Measurements from ENCODE around the gene AP1B1. TPM values are rescaled to one million over a fixed set of nuclear protein-coding genes. Genes with fewer than 3 reads are reported as not detected.

AP1B1 gene
- total RNA-seq, 1 donor, result 215 TPM

DNA sequence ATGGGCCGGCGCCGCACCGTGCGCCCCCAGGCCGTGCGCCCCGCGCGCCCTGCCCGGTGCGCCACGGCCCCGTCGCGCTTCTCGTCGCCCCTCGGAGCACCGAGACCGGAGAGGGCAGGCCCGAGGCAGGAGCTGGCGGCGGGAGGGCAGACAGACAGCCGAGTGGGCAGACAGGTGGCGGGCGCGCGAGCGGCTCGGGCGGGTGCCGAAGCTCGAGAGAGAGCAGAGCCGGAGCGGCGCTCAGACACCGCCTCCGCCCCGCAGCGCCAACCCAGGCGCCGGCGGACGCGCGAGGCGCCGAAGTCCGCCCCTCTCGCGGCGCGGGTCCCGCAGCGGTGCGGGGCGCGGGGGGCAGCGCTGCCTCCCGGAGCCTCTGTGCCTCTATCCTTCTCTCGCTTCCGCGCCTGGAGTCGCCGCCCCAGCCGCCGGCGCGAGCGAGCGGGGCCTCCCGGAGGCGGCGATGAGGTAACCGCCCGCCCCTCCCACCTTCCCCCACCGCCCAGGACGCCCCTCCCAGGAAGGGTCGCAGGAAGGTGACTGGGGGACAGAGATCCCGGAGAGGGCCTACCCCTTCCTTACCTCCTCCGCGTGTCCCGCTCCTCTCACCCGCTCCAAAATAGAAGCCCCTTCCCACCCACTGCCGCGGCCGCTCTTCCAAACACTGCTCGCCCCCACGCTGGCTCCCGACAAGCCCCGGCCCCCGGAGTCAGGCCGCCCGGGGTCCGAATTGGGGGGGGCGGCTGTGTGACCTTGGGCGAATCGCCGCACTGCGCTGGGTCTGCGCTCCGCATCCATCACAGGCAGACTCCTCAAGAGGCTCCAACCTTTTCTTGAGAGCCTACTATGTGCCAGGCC, 72.9 kb downstream of the AP1B1 start, which contains the start of gene RASL10A:
TSS of gene RASL10A (minus strand) at position 412 of the 855 bp plus-strand sequence. CDS start 451 bp downstream, outside the sequence.
- peak in 1 of 3 donors; percentile 34 for DNase-seq (ENCODE audit: low read depth in 2 of 3, low spot score in 2 of 3)

DNA sequence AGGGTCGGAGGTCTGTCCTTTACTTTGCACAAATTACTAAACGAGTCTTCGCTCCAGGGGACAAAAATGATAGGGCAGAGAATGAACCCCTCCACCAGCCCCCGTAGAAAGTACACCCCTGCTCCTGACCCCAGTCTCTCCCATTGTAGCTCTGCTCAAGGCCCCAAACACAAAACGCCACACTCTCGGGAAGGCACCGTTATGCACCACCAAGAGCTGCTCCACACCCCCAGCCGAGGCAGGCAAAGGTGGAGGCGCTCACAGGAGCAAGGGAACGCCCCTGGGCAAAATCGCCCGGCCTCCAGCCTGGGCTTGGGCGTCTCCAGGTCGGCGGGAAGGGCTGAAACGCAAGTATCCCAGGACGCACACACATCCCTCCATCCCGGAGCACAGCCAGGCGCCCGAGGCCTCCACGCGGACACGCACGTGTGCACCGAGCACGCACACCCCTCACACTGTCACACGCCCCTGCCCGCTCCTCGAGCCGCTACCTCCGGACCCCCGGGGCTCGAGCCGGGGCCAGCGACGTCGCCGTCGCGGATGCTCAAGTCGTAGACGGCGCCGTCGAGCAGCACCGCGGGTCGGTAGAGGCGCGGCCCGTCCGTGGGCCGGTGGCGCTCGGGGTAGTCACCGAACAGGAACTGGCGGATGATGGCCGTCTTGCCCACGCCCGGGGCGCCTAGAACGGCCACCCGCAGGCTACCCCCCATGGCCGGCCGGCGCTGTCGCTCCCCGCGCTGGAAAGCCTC, 73.7 kb downstream of the AP1B1 start:
- no peak for DNase-seq (ENCODE audit: low read depth in 2 of 3, low spot score in 2 of 3)

DNA sequence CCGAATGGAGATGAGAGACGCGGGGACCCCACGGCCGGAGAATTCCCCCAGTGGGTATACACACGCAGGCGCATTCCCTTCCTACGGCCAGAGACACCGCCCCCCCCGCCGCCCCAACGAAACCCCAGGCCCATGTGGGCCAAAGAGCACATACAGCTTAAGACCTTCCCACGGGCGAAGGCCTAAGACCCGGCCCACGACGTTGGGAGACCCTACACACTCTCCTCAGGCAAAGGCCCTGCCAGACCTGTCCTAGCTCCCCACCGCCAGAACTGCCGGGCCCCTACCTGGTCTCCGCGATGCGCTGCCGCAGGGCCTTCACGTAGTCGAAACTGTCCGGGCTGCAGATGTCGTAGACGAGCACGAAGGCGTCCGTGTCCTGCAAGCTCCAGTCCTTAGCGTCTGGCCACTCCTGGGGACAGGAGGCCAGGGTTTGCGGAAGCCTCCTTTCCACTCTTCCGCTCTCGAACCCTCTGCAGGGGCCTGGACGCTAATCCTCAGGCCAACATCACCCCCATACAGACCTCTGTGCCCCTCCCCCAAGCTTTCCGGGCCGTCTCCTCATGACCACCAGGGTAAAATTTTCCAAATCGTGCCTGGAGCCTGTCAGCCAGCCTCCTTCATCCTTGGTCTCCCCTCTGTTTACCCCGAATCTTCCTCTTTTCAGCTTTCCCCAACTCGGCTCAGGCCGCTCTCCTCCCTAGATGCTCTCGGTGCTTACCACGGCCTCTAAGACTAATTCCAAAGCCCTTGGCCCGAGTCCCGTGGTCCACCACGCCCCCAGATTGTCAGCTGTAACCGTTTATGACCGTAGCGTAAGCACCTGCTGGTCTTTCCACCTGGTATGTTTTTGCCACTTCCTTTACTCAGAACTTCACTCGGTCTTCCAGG, 74.5 kb downstream of the AP1B1 start:
- DNase-seq (ENCODE audit: low read depth in 2 of 3, low spot score in 2 of 3), result no peak

DNA sequence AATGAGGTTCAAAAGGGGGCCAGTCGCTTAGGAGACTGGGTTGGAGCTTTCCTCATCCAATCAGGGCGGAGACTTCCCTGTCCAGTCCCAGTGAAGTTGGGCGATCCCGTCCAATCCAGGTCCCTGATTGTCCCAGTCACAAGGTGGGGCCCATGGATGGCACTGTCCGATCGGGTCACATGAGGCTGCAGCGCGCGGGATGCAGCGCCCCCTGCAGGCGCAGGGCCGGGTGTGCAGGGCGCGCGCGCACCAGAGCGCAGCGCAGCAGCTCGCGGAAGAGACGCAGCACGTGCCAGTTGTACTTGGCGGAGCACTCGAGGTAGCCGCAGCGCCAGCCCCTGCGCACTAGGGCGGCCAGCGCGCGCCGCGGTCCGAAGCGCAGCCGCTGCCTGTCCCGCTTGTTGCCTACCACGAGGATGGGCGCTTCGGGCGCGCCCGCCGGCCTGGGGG, 75.2 kb downstream of the AP1B1 start:
- peak in 2 of 3 donors; percentile 67 to 73 for DNase-seq (ENCODE audit: low read depth in 2 of 3, low spot score in 2 of 3)

DNA sequence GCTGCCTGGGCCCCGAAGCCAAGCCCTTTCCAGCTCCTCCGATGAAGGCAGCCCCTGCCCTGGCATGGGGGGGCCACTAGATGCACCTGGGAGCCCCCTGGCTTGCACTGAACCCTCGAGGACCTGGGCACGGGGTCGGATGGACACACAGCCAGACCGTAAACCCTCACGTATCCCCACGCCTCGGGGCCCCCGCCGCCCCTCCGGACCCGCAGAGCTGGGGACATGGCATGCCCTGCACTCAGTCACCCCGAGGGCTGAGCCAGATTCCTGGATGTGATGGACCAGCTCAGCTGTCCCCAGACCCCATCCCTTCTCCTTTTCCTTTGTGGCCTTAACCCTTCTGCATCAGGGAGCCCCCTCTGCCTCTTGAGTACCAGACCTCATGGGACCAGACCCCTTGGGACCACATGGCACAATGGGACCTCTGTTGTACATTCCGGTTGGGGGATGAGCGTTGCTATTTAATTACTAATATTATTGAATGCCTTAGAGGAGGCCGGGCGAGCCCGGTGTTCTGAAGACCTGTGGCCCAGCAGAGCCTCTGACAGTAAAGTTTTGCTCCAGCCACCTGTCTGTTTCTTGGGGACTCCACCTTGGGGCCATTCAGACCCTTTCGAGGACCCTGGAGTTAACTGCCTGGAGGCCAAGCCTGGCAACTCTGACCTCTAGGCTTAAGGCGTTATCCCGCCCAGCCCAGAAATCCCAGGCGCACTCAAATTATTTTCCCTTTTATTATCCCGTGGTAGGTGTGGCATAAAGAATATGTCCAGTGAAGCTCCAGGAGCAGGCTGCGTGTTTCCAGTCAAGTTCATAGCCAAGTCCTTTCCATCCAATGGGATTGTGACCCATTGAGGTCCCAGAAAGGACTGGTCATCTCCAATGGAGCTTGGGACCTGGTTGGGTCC, 75.9 kb downstream of the AP1B1 start:
- DNase-seq (ENCODE audit: low read depth in 2 of 3, low spot score in 2 of 3), result no peak

DNA sequence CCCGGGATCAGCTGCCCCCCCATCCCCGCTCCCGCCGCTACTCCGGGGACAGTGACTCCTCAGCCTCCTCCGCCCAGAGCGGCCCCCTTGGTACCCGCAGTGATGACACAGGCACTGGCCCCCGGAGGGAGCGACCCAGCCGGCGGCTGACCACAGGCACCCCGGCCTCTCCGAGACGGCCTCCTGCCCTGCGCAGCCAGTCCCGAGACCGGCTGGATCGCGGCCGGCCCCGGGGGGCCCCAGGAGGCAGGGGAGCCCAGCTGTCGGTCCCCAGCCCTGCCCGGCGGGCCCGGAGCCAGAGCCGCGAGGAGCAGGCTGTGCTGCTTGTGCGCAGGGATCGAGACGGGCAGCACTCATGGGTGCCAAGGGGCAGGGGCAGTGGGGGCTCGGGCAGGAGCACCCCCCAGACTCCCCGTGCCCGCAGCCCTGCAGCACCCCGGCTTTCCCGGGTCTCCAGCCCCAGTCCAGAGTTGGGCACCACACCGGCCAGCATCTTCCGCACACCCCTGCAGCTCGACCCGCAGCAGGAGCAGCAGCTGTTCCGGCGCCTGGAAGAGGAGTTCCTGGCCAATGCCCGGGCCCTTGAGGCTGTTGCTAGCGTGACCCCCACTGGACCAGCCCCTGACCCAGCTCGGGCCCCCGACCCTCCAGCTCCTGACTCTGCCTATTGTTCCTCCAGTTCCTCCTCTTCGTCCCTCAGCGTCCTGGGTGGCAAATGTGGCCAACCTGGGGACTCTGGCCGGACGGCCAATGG, 76.7 kb downstream of the AP1B1 start:
- DNase-seq (ENCODE audit: low read depth in 2 of 3, low spot score in 2 of 3), result no peak

DNA sequence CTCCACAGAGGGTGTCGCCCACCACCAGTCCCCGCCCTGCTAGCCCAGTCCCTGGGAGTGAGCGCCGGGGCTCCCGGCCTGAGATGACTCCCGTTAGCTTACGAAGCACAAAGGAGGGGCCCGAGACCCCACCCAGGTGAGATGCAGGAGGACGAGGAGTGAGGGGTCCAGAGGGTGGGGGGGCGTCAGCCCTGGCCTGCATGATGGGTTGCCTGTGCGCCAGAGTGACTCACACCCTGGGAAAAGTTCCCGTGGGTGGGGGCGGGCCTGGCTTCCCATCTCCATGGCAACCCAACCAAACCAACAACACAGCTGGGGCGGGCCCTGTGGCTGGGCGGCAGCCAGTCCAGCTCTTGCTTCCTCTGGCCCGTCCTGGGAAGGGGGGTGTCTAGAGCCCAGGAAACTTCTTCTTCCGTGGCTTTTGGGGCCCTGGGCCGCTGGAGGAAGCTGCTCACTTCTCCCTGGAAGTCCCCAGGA, 77.5 kb downstream of the AP1B1 start:
- peak in 2 of 3 donors; percentile 92 to 93 for DNase-seq (ENCODE audit: low read depth in 2 of 3, low spot score in 2 of 3)

DNA sequence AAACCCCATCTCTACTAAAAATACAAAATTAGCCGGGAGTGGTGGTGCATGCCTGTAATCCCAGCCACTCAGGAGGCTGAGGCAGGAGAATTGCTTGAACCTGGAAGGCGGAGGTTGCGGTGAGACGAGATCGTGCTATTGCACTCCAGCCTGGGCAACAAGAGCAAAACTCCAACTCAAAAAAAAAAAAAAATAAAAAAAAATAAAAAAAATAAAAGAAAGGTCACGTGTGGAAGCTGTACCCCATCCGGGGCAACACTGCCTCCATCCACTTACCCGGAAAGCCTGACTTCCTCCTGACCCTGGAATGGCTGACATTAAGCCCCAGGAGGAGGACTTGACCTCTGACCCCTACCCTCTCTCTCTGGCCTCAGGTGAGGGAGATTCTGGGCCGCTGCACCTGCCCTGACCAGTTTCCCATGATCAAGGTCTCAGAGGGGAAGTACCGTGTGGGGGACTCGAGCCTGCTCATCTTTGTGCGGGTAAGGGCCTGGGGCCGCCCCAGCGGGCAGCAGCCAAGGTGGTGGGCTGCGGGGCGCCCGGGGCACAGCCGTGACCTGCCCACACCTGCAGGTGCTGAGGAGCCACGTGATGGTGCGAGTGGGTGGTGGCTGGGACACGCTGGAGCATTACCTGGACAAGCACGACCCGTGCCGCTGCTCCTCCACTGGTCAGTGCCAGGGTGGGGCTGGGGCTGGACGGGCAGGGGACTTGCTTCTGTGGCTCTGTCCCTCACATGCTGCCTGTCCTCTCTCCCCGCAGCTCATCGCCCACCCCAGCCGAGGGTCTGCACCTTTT, 78.1 kb downstream of the AP1B1 start:
- no peak for DNase-seq (ENCODE audit: low read depth in 2 of 3, low spot score in 2 of 3)

DNA sequence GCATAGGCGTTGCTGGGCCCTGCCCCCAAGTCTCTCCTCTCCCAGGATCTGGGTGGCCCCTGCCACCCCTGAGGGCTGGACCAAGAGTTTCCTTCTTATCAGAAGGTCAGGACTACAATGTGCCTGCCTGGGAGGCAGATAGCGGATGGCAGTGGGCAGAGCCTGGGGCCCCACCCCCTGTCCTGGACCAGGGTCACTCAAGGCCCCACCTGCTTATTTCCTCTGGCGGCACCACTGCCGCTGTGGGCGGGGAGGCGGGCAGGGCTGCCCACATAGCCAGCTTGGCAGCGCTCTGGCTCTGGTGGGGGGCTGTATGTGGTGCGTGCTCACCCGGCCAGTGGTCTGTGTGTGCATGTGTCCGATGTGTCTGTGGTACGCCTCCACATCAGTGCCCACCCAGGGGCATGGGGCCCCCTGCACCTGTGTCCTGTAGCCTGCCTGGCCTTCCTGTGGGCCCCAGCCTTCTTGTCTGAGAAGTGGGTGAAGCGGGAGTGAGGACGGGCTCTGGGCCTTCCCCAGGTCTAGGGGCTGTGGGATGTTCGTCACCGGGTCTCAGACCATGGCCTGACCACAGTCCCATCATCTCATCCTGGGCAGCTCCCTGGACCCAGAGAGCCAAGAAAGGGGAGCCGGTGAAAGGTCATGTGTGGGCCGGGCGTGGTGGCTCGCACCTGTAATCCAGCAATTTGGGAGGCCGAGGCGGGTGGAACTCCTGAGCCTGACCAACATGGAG, 78.9 kb downstream of the AP1B1 start:
- DNase-seq (ENCODE audit: low read depth in 2 of 3, low spot score in 2 of 3), result no peak

DNA sequence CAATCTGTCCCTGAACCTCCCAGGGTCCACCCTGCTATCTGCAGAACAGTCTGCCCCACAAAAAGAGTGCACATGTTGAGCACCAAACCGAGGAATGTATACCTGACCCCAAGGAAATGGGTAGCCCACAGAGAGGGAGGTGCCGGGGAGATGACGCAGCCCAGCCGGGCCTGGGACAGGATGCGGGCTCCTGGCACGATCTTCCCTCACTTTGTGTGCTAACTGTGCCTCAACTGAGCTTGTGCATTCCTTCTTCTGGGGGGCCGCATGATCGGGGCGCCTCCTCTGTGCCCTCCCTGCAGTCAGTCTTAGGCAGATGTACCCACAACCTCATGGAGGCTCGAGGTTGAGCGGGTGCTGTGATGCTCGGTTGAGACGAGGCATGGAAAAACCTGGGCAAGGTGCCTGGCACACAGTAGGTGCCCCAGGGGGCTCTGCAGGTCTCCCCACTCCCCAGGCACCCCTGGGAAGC, 79.5 kb downstream of the AP1B1 start:
- DNase-seq (ENCODE audit: low read depth in 2 of 3, low spot score in 2 of 3), result no peak

DNA sequence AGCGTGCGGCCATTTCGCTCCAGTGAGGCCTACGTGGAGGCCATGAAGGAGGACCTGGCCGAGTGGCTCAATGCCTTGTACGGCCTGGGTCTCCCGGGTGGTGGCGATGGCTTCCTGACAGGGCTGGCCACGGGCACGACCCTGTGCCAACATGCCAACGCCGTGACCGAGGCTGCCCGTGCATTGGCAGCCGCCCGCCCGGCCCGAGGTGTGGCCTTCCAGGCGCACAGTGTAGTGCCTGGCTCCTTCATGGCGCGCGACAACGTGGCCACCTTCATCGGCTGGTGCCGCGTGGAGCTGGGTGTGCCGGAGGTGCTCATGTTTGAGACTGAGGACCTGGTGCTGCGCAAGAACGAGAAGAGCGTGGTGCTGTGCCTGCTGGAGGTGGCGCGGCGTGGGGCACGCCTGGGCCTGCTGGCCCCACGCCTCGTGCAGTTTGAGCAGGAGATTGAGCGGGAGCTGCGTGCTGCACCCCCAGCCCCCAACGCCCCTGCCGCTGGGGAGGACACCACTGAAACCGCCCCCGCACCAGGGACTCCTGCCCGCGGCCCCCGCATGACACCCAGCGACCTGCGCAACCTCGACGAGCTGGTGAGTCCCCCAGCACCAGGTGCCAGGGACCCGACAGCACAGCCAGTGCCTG, 80.1 kb downstream of the AP1B1 start:
- DNase-seq (ENCODE audit: low read depth in 2 of 3, low spot score in 2 of 3), result no peak

DNA sequence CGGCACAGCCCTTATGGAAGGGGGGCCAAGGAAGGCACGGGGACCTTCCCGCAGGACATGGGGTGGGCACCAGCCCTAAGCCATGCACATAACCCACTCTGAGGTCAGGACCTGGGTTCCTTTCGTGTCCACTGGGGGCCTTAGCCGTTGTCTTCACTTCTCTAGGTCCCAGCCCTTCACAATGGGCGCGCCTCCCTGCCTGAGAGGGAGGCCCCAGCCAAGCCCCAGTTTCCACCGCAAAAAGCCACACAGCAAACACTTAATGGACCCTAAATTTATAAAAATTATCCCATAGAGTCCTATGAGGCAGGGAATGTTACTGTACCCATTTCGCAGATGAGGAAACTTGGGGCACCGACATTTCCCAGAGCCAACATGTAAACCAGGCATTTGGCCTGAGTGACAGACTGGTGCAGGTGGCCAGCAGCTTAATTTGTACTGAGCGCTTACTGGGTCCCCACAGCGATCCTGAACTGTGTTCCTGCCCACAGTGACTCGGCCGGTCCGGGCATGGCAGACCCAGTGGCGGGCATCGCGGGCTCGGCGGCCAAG, 80.7 kb downstream of the AP1B1 start:
- no peak for DNase-seq (ENCODE audit: low read depth in 2 of 3, low spot score in 2 of 3)

DNA sequence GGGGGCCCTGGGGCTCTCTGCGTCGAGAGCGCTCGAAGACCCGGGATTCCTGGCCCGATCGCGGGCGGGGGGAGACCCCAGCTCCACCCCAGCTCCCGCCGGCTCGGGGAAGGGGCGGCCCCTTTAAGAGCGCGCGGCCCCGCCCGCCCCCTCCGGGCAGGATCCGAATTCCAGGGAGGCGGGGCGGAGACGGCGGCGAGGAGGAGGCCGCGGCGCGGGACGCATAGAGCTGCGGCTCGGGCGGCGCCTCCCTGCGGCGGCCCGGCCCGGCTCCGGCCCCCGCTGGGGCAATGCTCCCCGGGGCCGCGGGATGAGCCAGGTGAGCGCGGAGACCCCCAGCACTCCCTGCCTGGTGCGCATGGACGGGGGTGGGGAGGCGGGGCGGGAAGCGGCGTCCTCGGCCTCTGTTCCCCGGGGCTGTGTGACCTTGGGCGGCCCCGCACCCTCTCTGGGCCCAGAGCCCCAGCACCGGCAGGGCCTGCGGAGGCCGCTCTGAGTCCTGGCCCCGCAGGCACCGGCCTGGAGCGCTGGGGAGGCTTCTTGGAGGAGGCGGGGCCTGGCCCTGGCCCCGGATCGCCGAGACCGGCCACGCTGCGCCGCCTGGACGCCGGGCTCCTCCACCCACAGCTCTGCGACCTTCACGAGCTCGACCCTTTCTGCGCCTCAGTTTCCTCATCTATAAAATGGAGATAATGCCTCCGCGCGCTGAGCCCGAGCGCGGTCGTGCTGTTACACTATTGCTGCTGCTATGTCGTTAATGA, 81.4 kb downstream of the AP1B1 start:
- DNase-seq (ENCODE audit: low read depth in 2 of 3, low spot score in 2 of 3), result peak in 2 of 3 donors; percentile 50 to 54

DNA sequence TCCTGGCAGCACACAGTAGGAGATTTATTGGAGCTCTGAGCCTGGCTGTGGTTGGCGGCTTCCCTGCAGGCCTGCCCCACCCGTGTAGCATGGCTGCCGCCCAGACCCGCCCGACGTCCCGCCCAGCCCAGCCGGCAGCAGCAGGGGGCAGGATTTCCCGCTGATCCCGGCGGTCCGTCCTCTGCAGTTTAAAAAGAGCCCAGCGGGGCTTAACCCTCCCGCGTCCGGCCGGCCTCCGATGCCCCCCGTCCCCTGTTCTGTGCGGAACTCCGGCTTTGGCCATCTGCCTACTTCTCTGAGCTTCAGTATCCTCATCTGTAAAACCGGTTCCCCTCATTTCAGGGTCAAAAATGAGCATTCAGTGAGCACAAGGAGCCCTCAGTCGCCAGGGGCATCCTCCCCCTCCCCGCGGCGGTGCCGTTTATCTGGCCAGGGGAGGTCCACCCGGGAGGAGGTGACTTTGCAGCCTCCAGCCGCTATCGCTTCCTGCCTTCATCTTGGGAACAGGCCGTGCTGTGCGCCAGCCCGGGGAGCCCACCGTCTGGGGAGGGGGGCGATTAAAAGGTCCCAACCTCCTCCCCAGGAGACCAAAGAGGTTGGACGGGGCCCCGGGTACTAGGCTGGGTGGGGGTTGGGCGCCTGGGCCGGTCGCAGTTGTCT, 82.1 kb downstream of the AP1B1 start, which contains the start of gene GAS2L1:
TSS of gene GAS2L1 (plus strand) at position 476 of the 660 bp plus-strand sequence. CDS start 1,456 bp downstream, outside the sequence.
- peak in 2 of 3 donors; percentile 65 to 70 for DNase-seq (ENCODE audit: low read depth in 2 of 3, low spot score in 2 of 3)

DNA sequence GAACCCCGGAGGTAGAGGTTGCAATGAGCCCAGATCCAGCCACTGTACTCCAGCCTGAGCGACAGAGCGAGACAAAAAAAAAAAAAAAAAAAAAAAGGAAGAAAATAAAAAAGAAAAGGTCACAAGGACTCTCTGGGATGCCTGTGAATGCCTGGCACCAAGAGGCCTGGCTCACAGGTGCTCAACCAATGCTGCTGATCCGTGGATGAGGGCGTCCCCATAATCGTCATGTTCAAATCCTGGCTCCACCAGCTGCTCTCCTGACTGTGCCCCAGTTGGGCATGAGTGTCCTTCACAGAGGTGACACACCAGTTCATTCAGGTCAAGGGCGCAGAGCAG, 82.6 kb downstream of the AP1B1 start:
- DNase-seq (ENCODE audit: low read depth in 2 of 3, low spot score in 2 of 3), result no peak

All from hematopoietic multipotent progenitor cell (in vitro differentiated cells).